HepG2 (cell line): ENCODE data around the gene PRXL2A. TPM values are rescaled to one million over a fixed set of nuclear protein-coding genes. Genes with fewer than 3 reads are reported as not detected.
A peak's percentile ranks its signal among the peaks of the same experiment; 100 is the strongest.

Experiments used
- CBX2 ChIP-seq, 2 experiments: fragments of 200-600 bp in 1 of 2; sonication (generic); formaldehyde crosslinking in 1 of 2; IDR thresholded peaks; 2 replicates each; pipeline versions ENCODE4 v1.7.0 to v1.8.1; 2018 to 2022; ENCODE audit warnings: low read depth in 2 of 2, low read length in 1 of 2, mild to moderate bottlenecking in 1 of 2, missing genetic modification reagents in 1 of 2
- CREM ChIP-seq, 2 experiments: sonication (generic) in 1 of 2; formaldehyde crosslinking in 1 of 2; IDR thresholded peaks; 2 replicates each; pipeline versions ENCODE4 v1.4.0 to v1.6.1; 2016 to 2020; ENCODE audit warnings: antibody characterized with exemption in 1 of 2, mild to moderate bottlenecking in 1 of 2, missing genetic modification reagents in 1 of 2
- FOXP1 ChIP-seq, 2 experiments: fragments of 450-650 bp in 1 of 2; IDR thresholded peaks; 2 replicates each; pipeline ENCODE4 v1.6.1; 2017 to 2018; ENCODE audit warnings: antibody characterized with exemption in 1 of 2
- HES4 ChIP-seq: sonication (generic); formaldehyde crosslinking; IDR thresholded peaks from 2 replicates; pipeline ENCODE4 v1.9.0; 2021; ENCODE audit warnings: mild to moderate bottlenecking, missing genetic modification reagents, borderline replicate concordance
- HNRNPL ChIP-seq: fragments of 200-400 bp; formaldehyde crosslinking; IDR thresholded peaks from 2 replicates; pipeline ENCODE4 v1.6.1; 2017; ENCODE audit warnings: mild to moderate bottlenecking, low read depth, low read length
- MAX ChIP-seq: IDR thresholded peaks from 2 replicates; pipeline ENCODE4 v1.6.1; 2012; ENCODE audit warnings: inconsistent platforms
- RCOR2 ChIP-seq: IDR thresholded peaks from 2 replicates; pipeline ENCODE4 v1.6.1; 2016; ENCODE audit warnings: missing biosample characterization, missing genetic modification reagents
- SOX6 ChIP-seq, 2 experiments: fragments of 450-650 bp in 1 of 2; sonication (generic) in 1 of 2; formaldehyde crosslinking in 1 of 2; IDR thresholded peaks; 2 replicates each; pipeline versions ENCODE4 v1.4.0 to v1.6.1; 2017 to 2020; ENCODE audit warnings: antibody characterized with exemption in 1 of 2, mild to moderate bottlenecking in 1 of 2, missing genetic modification reagents in 1 of 2
- TARDBP ChIP-seq: sonication (generic); formaldehyde crosslinking; IDR thresholded peaks from 2 replicates; pipeline ENCODE4 v1.8.0; 2022; ENCODE audit warnings: mild to moderate bottlenecking, missing genetic modification reagents
- ZNF136 ChIP-seq: sonication (generic); formaldehyde crosslinking; IDR thresholded peaks from 2 replicates; pipeline ENCODE4 v1.8.1; 2022; ENCODE audit warnings: low read depth, mild to moderate bottlenecking, moderate library complexity, missing genetic modification reagents
- ZNF143 ChIP-seq: sonication (generic); formaldehyde crosslinking; IDR thresholded peaks from 2 replicates; pipeline ENCODE4 v1.4.0; 2020; ENCODE audit warnings: missing genetic modification reagents
- ZNF160 ChIP-seq: sonication (generic); formaldehyde crosslinking; IDR thresholded peaks from 2 replicates; pipeline ENCODE4 v1.8.0; 2022; ENCODE audit warnings: mild to moderate bottlenecking, inconsistent platforms, missing genetic modification reagents
- ZNF331 ChIP-seq: sonication (generic); formaldehyde crosslinking; IDR thresholded peaks from 2 replicates; pipeline ENCODE4 v1.4.0; 2020; ENCODE audit warnings: missing genetic modification reagents
- ZSCAN9 ChIP-seq: IDR thresholded peaks from 2 replicates; pipeline ENCODE4 v1.6.1; 2016; ENCODE audit warnings: borderline replicate concordance
- polyA plus RNA-seq, 8 experiments: library from polyadenylated mRNA; depleted of rRNA in 3 of 8; stranded (reverse) in 7 of 8; unstranded in 1 of 8; fragments of >200 nt; fragmentation: Illumina TruSeq in 4 of 8; extraction: Trizol in 4 of 8; gene quantifications; 2 replicates each; pipeline versions ENCODE4 v1.2.1 to v1.2.3, GENCODE V29; 2011 to 2016; ENCODE audit warnings: low read depth in 4 of 8, missing spikeins in 1 of 8, mixed read lengths in 1 of 8; ENCODE audit not compliant: insufficient read depth in 1 of 8
- total RNA-seq, 5 experiments: library from RNA; depleted of rRNA; stranded (reverse); fragments of >200 nt; fragmentation: Illumina TruSeq; extraction: Trizol; gene quantifications; 2 replicates each; pipeline ENCODE4 v1.2.3, GENCODE V29; 2016; ENCODE audit warnings: low read depth in 1 of 5
- TF ChIP-seq, protein P1 (sequence below): sonication (generic); formaldehyde crosslinking; IDR thresholded peaks from 2 replicates; pipeline ENCODE4 v1.4.0; 2020; ENCODE audit warnings: missing genetic modification reagents, borderline replicate concordance
- TF ChIP-seq, protein P2 (sequence below): sonication (generic); formaldehyde crosslinking; IDR thresholded peaks from 2 replicates; pipeline ENCODE4 v1.4.0; 2020; ENCODE audit warnings: missing genetic modification reagents, borderline replicate concordance
- TF ChIP-seq, protein P3 (sequence below): sonication (generic); formaldehyde crosslinking; IDR thresholded peaks from 2 replicates; pipeline ENCODE4 v1.4.0; 2020; ENCODE audit warnings: low read depth, mild to moderate bottlenecking, missing genetic modification reagents

The PRXL2A gene
- total and polyA plus RNA-seq, 2 of the 13 experiments (the other 11 are each of a cell fraction or from before 2014, with no cell fraction given) = 43.9 to 79.9 TPM

GRCh38 chr10:80411681-80412220 lies 3.4 kb downstream of the PRXL2A start (continued):
- TF ChIP-seq CBX2 (IDR thresholded peaks at IDR 0.05; ENCODE audit: low read depth, low read length) (no peak), CBX2 (CRISPR knock-in tag; IDR thresholded peaks at IDR 0.05; ENCODE audit: low read depth) (no peak), HES4 (no peak), TARDBP (CRISPR knock-in tag) (peak; percentile 9; the same call in 1 of the 2 replicates), SOX6 (IDR thresholded peaks at IDR 0.05) (no peak), SOX6 (CRISPR knock-in tag; IDR thresholded peaks at IDR 0.05) (no peak), ZNF136 (no peak), FOXP1 (IDR thresholded peaks at IDR 0.05) (no peak), FOXP1 (CRISPR knock-in tag; IDR thresholded peaks at IDR 0.05) (no peak), ZNF331 (CRISPR knock-in tag) (no peak), CREM (IDR thresholded peaks at IDR 0.05) (no peak), CREM (CRISPR knock-in tag; IDR thresholded peaks at IDR 0.05) (no peak), MAX (0 out of 2 replicates have a peak, but pooled peaks have one; percentile 0), ZNF160 (no peak), RCOR2 (CRISPR knock-in tag) (0 out of 2 replicates have a peak, but pooled peaks have one; percentile 10), HNRNPL (no peak), ZNF143 (no peak), ZSCAN9 (CRISPR knock-in tag) (no peak)
- TF ChIP-seq, protein P1, sequence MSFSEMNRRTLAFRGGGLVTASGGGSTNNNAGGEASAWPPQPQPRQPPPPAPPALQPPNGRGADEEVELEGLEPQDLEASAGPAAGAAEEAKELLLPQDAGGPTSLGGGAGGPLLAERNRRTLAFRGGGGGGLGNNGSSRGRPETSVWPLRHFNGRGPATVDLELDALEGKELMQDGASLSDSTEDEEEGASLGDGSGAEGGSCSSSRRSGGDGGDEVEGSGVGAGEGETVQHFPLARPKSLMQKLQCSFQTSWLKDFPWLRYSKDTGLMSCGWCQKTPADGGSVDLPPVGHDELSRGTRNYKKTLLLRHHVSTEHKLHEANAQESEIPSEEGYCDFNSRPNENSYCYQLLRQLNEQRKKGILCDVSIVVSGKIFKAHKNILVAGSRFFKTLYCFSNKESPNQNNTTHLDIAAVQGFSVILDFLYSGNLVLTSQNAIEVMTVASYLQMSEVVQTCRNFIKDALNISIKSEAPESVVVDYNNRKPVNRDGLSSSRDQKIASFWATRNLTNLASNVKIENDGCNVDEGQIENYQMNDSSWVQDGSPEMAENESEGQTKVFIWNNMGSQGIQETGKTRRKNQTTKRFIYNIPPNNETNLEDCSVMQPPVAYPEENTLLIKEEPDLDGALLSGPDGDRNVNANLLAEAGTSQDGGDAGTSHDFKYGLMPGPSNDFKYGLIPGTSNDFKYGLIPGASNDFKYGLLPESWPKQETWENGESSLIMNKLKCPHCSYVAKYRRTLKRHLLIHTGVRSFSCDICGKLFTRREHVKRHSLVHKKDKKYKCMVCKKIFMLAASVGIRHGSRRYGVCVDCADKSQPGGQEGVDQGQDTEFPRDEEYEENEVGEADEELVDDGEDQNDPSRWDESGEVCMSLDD (CRISPR knock-in tag) = no peak
- TF ChIP-seq, protein P2, sequence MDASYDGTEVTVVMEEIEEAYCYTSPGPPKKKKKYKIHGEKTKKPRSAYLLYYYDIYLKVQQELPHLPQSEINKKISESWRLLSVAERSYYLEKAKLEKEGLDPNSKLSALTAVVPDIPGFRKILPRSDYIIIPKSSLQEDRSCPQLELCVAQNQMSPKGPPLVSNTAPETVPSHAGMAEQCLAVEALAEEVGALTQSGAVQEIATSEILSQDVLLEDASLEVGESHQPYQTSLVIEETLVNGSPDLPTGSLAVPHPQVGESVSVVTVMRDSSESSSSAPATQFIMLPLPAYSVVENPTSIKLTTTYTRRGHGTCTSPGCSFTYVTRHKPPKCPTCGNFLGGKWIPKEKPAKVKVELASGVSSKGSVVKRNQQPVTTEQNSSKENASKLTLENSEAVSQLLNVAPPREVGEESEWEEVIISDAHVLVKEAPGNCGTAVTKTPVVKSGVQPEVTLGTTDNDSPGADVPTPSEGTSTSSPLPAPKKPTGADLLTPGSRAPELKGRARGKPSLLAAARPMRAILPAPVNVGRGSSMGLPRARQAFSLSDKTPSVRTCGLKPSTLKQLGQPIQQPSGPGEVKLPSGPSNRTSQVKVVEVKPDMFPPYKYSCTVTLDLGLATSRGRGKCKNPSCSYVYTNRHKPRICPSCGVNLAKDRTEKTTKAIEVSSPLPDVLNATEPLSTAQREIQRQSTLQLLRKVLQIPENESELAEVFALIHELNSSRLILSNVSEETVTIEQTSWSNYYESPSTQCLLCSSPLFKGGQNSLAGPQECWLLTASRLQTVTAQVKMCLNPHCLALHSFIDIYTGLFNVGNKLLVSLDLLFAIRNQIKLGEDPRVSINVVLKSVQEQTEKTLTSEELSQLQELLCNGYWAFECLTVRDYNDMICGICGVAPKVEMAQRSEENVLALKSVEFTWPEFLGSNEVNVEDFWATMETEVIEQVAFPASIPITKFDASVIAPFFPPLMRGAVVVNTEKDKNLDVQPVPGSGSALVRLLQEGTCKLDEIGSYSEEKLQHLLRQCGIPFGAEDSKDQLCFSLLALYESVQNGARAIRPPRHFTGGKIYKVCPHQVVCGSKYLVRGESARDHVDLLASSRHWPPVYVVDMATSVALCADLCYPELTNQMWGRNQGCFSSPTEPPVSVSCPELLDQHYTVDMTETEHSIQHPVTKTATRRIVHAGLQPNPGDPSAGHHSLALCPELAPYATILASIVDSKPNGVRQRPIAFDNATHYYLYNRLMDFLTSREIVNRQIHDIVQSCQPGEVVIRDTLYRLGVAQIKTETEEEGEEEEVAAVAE (CRISPR knock-in tag) = no peak
- TF ChIP-seq, protein P3, sequence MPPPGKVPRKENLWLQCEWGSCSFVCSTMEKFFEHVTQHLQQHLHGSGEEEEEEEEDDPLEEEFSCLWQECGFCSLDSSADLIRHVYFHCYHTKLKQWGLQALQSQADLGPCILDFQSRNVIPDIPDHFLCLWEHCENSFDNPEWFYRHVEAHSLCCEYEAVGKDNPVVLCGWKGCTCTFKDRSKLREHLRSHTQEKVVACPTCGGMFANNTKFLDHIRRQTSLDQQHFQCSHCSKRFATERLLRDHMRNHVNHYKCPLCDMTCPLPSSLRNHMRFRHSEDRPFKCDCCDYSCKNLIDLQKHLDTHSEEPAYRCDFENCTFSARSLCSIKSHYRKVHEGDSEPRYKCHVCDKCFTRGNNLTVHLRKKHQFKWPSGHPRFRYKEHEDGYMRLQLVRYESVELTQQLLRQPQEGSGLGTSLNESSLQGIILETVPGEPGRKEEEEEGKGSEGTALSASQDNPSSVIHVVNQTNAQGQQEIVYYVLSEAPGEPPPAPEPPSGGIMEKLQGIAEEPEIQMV = no peak
